HCT116 (cell line): ENCODE measurements around the gene ACACA. TPM values are rescaled to one million over a fixed set of nuclear protein-coding genes. Genes with fewer than 3 reads are reported as not detected.

ENCODE experiments used
- ATAC-seq: fragments of 200-7000 bp; cut with Tn5 transposase; 2 replicates; pipeline ENCODE4 v1.9.1; 2020; ENCODE audit warnings: mild to moderate bottlenecking, moderate library complexity
- BruUV-seq: library from RNA; stranded (reverse); fragments of 400-500 nt; replicated peaks from 2 replicates; lab custom pipeline; 2021; lab: Mats Ljungman, UMichigan
- CTCF ChIA-PET: fragments of 300-600 bp; sonication (Branson Sonifier 250); formaldehyde crosslinking; loops from one replicate; lab custom pipeline; 2021; ENCODE audit warnings: antibody characterized with exemption; lab: Charles Lee
- POLR2A ChIA-PET: fragments of 300-600, 350-600 bp; sonication (Branson Sonifier 250); formaldehyde crosslinking; loops from one replicate; lab custom pipeline; 2021; ENCODE audit warnings: antibody characterized with exemption; lab: Charles Lee
- RAD21 ChIA-PET, 2 experiments: fragments of 300-600 bp; sonication (Branson Sonifier 250); formaldehyde crosslinking; loops; one replicate each; lab custom pipeline; 2023; ENCODE audit warnings: low total read pairs in 2 of 2; ENCODE audit not compliant: uncharacterized antibody in 2 of 2, unreplicated experiment in 2 of 2, low non-redundant PET in 1 of 2; lab: Charles Lee
- DNase-seq: peaks from one replicate; pipeline ENCODE4 v3.0.0-alpha.2; 2010; ENCODE audit warnings: low read depth, low spot score
- H2AFZ ChIP-seq: fragments of 200-600 bp; shearing (Covaris generic), sonication (generic); 2 replicates; pipeline ENCODE4 v1.6.1; 2017; ENCODE audit warnings: low read depth, mixed run types, mixed read lengths, antibody characterized with exemption, low read length; ENCODE audit not compliant: poor library complexity, severe bottlenecking
- H3K27ac ChIP-seq: 2 replicates; pipeline ENCODE4 v1.5.1; 2012; ENCODE audit warnings: low read depth, low read length
- H3K27me3 ChIP-seq: fragments of 200-600 bp; sonication (generic); 2 replicates; pipeline ENCODE4 v1.6.1; 2016; ENCODE audit warnings: mixed run types, low read length, mixed read lengths; ENCODE audit not compliant: insufficient read depth
- H3K36me3 ChIP-seq, 2 experiments: fragments of 200-500 bp in 1 of 2; fragments of 200-600 bp in 1 of 2; sonication (Bioruptor generic) in 1 of 2; sonication (generic) in 1 of 2; 2 replicates each; pipeline versions ENCODE4 v1.5.1 to v1.6.1; 2014 to 2016; ENCODE audit warnings: low read length in 2 of 2, inconsistent platforms in 1 of 2, mixed read lengths in 1 of 2, mixed run types in 1 of 2; ENCODE audit not compliant: insufficient read depth in 2 of 2, control insufficient read depth in 1 of 2
- H3K4me1 ChIP-seq, 2 experiments: fragments of 200-600 bp in 1 of 2; sonication (generic) in 1 of 2; 2 replicates each; pipeline versions ENCODE4 v1.5.1 to v1.6.1; 2012 to 2017; ENCODE audit warnings: low read length in 2 of 2, inconsistent platforms in 1 of 2, mild to moderate bottlenecking in 1 of 2, mixed read lengths in 1 of 2, mixed run types in 1 of 2, moderate library complexity in 1 of 2; ENCODE audit not compliant: insufficient read depth in 2 of 2, control insufficient read depth in 1 of 2
- H3K4me2 ChIP-seq: fragments of 200-600 bp; sonication (generic); 2 replicates; pipeline ENCODE4 v1.6.1; 2017; ENCODE audit warnings: mixed run types, low read length, mixed read lengths
- H3K4me3 ChIP-seq, 2 experiments: fragments of 200-600 bp in 1 of 2; sonication (generic) in 1 of 2; replicated peaks in 1 of 2; 2 replicates each; pipeline ENCODE4 v1.5.1; 2011 to 2016; ENCODE audit warnings: low read length in 2 of 2, control low read depth in 1 of 2, low read depth in 1 of 2, mild to moderate bottlenecking in 1 of 2, mixed read lengths in 1 of 2, mixed run types in 1 of 2
- H3K79me2 ChIP-seq: fragments of 200-600 bp; sonication (generic); 2 replicates; pipeline ENCODE4 v1.6.1; 2017; ENCODE audit warnings: mild to moderate bottlenecking, mixed run types, low read length, moderate library complexity, mixed read lengths; ENCODE audit not compliant: insufficient read depth
- H3K9ac ChIP-seq: fragments of 200-600 bp; sonication (generic); 2 replicates; pipeline ENCODE4 v1.6.1; 2016; ENCODE audit warnings: low read length, mixed read lengths
- H3K9me2 ChIP-seq: fragments of 200-600 bp; sonication (generic), shearing (Covaris generic); 2 replicates; pipeline ENCODE4 v1.6.1; 2017; ENCODE audit warnings: mixed run types, mild to moderate bottlenecking, moderate library complexity; ENCODE audit not compliant: insufficient read depth
- H3K9me3 ChIP-seq, 2 experiments: fragments of 200-500 bp in 1 of 2; fragments of 200-600 bp in 1 of 2; sonication (Bioruptor generic) in 1 of 2; sonication (generic) in 1 of 2; 2 replicates each; pipeline ENCODE4 v1.6.1; 2014 to 2017; ENCODE audit warnings: low read length in 2 of 2, mixed read lengths in 2 of 2, inconsistent platforms in 1 of 2, low read depth in 1 of 2, mild to moderate bottlenecking in 1 of 2, mixed run types in 1 of 2, moderate library complexity in 1 of 2; ENCODE audit not compliant: control insufficient read depth in 1 of 2, insufficient read depth in 1 of 2
- H4K20me1 ChIP-seq: fragments of 200-600 bp; sonication (generic), shearing (Covaris generic); 2 replicates; pipeline ENCODE4 v1.6.1; 2017; ENCODE audit warnings: mixed run types, mild to moderate bottlenecking, moderate library complexity; ENCODE audit not compliant: insufficient read depth
- CBX3 ChIP-seq: IDR thresholded peaks from 2 replicates; pipeline ENCODE4 v1.6.1; 2012; ENCODE audit warnings: low read depth
- EGR1 ChIP-seq: IDR thresholded peaks from 2 replicates; pipeline ENCODE4 v1.6.1; 2012; ENCODE audit warnings: low read depth
- ELF1 ChIP-seq: IDR thresholded peaks from 2 replicates; pipeline ENCODE4 v1.6.1; 2012; ENCODE audit warnings: low read depth, borderline replicate concordance
- JUND ChIP-seq: IDR thresholded peaks from 2 replicates; pipeline ENCODE4 v1.6.1; 2012
- RAD21 ChIP-seq: IDR thresholded peaks from 2 replicates; pipeline ENCODE4 v1.6.1; 2012; ENCODE audit warnings: low read depth, mild to moderate bottlenecking
- REST ChIP-seq: IDR thresholded peaks from 2 replicates; pipeline ENCODE4 v1.6.1; 2012; ENCODE audit warnings: low read depth
- SIN3A ChIP-seq: IDR thresholded peaks from 2 replicates; pipeline ENCODE4 v1.6.1; 2012; ENCODE audit warnings: low read depth
- SRF ChIP-seq: IDR thresholded peaks from 2 replicates; pipeline ENCODE4 v1.6.1; 2012; ENCODE audit warnings: low read depth
- TCF7L2 ChIP-seq: IDR thresholded peaks from 2 replicates; pipeline ENCODE4 v1.7.0; 2011; ENCODE audit warnings: borderline replicate concordance, inconsistent platforms; ENCODE audit not compliant: insufficient read depth, insufficient read length; ENCODE audit errors: extremely low read depth
- YY1 ChIP-seq: IDR thresholded peaks from 2 replicates; pipeline ENCODE4 v1.6.1; 2011; ENCODE audit warnings: low read length, low read depth, moderate library complexity, mild to moderate bottlenecking; ENCODE audit not compliant: insufficient replicate concordance; ENCODE audit errors: extremely low read depth
- intact Hi-C: fragments of 100-400 bp; cut with micrococcal nuclease; formaldehyde crosslinking; loops from 2 replicates; pipeline ENCODE4 v1.10.0; 2022
- total RNA-seq: library from RNA; stranded (reverse); gene quantifications from one replicate; pipeline ENCODE4 v1.2.1, GENCODE V29; 2021; ENCODE audit not compliant: unreplicated experiment
- TF ChIP-seq, protein P1 (sequence below): IDR thresholded peaks from 2 replicates; pipeline ENCODE4 v1.6.1; 2011; ENCODE audit warnings: mild to moderate bottlenecking, low read length, moderate library complexity; ENCODE audit not compliant: insufficient replicate concordance; ENCODE audit errors: extremely low read depth
- TF ChIP-seq, protein P2 (sequence below): IDR thresholded peaks from 2 replicates; pipeline ENCODE4 v1.6.1; 2012
- TF ChIP-seq, protein P3 (sequence below): IDR thresholded peaks from 2 replicates; pipeline ENCODE4 v1.6.1; 2012

ACACA gene
- total RNA-seq, 1 experiment from 2014 or later: 161 TPM

GRCh38 chr17:37079735-37080134, 326.9 kb downstream of the ACACA start (continued):
- TF ChIP-seq, protein P1, sequence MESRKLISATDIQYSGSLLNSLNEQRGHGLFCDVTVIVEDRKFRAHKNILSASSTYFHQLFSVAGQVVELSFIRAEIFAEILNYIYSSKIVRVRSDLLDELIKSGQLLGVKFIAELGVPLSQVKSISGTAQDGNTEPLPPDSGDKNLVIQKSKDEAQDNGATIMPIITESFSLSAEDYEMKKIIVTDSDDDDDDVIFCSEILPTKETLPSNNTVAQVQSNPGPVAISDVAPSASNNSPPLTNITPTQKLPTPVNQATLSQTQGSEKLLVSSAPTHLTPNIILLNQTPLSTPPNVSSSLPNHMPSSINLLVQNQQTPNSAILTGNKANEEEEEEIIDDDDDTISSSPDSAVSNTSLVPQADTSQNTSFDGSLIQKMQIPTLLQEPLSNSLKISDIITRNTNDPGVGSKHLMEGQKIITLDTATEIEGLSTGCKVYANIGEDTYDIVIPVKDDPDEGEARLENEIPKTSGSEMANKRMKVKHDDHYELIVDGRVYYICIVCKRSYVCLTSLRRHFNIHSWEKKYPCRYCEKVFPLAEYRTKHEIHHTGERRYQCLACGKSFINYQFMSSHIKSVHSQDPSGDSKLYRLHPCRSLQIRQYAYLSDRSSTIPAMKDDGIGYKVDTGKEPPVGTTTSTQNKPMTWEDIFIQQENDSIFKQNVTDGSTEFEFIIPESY: no peak
- no peak for TF ChIP-seq RAD21
- TF ChIP-seq YY1: no peak
- no peak for TF ChIP-seq CBX3
- TF ChIP-seq EGR1: no peak
- TF ChIP-seq JUND: no peak

DNA sequence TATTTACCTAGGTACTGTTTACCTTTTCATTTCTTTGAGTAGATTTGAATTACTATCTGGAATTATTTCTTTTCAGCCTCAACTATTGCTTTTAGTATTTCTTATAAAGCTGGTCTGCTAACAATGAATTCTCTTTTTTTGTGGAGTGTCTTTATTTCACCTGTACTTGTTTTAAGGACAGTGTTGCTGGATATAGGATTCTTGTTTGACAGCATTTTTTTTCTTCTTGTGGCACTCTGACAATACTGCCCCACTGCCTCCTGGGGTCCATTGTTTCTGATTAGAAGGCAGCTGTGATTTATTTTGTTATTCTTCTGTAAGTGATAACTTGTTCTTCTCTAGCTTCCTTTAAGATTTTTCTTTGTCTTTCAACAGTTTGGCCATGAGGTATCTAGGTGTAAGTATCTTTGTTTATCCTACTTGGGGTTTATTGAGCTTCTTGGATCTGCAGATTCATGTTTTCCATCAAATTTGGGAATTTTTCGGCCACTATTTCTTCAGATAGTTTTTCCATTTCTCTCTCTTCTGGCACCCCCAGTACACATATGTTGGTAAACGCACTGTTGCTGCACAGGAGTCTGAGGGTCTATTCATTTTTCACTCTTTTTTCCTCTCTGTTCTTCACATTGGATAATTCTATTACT, 327.4 kb downstream of the ACACA start:
- BruUV-seq: no TSS peak

More for the DNA sequence above, 327.4 kb downstream of the ACACA start:
- Histone ChIP-seq H3K4me2 (no peak overlapping the region), H3K27me3 (no peaks in the 10 kb centered on the region), H3K79me2 (no peaks in the 10 kb centered on the region), H3K4me1 (no peaks in the 10 kb centered on the region), H3K9me3 (no peaks in the 10 kb centered on the region; a peak in 1 of 4 replicates), H3K9ac (no peak overlapping the region), H4K20me1 (no peaks in the 10 kb centered on the region), H2AFZ (no peak overlapping the region), H3K9me2 (no peaks in the 10 kb centered on the region), H3K36me3 (no peaks in the 10 kb centered on the region), H3K4me3 (no peak overlapping the region), H3K27ac (no peak overlapping the region)
- ChIA-PET RAD21 (no interaction called here), CTCF (no interaction called here), POLR2A (no interaction called here)
- intact Hi-C loops: no loop called here
- DNase-seq: no peak
- no peak for ATAC-seq
- no peak for TF ChIP-seq ELF1
- TF ChIP-seq, protein P2, sequence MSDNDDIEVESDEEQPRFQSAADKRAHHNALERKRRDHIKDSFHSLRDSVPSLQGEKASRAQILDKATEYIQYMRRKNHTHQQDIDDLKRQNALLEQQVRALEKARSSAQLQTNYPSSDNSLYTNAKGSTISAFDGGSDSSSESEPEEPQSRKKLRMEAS: no peak
- TF ChIP-seq REST: no peak
- TF ChIP-seq JUND: no peak
- no peak for TF ChIP-seq YY1
- TF ChIP-seq SIN3A: no peak
- TF ChIP-seq, protein P3, sequence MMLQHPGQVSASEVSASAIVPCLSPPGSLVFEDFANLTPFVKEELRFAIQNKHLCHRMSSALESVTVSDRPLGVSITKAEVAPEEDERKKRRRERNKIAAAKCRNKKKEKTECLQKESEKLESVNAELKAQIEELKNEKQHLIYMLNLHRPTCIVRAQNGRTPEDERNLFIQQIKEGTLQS: no peak
- no peak for TF ChIP-seq TCF7L2
- no peak for TF ChIP-seq SRF
